ENCODE data around the gene CP. TPM values are rescaled to one million over a fixed set of nuclear protein-coding genes. Genes with fewer than 3 reads are reported as not detected.

Gene CP
- total and polyA plus RNA-seq, 2 of the 13 experiments (the other 11 are each of a cell fraction or from before 2014, with no cell fraction given), result 42.6 to 789 TPM

- TF ChIP-seq DNMT3B (CRISPR knock-in tag; conservative IDR thresholded peaks at IDR 0.05), result no peak
- peak; percentile 36; the same call in 1 of the 2 replicates for TF ChIP-seq ZNF770 (CRISPR knock-in tag; IDR thresholded peaks at IDR 0.05)
- peak; percentile 60; the same call in 1 of the 2 replicates for TF ChIP-seq TFDP1 (CRISPR knock-in tag; IDR thresholded peaks at IDR 0.05; ENCODE audit: borderline replicate concordance)
- no peak for TF ChIP-seq ZBTB2 (CRISPR knock-in tag; IDR thresholded peaks at IDR 0.05; ENCODE audit: low read depth)
- no peak for TF ChIP-seq ZSCAN30 (CRISPR knock-in tag; IDR thresholded peaks at IDR 0.05)
- TF ChIP-seq RNF219 (CRISPR knock-in tag; IDR thresholded peaks at IDR 0.05), result 0 out of 2 replicates have a peak, but pooled peaks have one; percentile 51
- no peak for TF ChIP-seq PRMT3 (CRISPR knock-in tag; IDR thresholded peaks at IDR 0.05; ENCODE audit: borderline replicate concordance, low read depth)
- TF ChIP-seq CENPBD1 (CRISPR knock-in tag; IDR thresholded peaks at IDR 0.05; ENCODE audit: borderline replicate concordance, low read depth), result no peak
- no peak for TF ChIP-seq ZNF597 (CRISPR knock-in tag; IDR thresholded peaks at IDR 0.05)
- peak; percentile 38 for TF ChIP-seq XRCC5 (optimal IDR thresholded peaks at IDR 0.05; ENCODE audit: low read length)
- no peak for TF ChIP-seq ZNF251 (CRISPR knock-in tag; IDR thresholded peaks at IDR 0.05)
- TF ChIP-seq RFXANK (CRISPR knock-in tag; IDR thresholded peaks at IDR 0.05), result peak; percentile 57; the same call in 1 of the 2 replicates
- peak; percentile 95 for TF ChIP-seq AFF4 (CRISPR knock-in tag; IDR thresholded peaks at IDR 0.05)
- peak; percentile 27; the same call in 1 of the 2 replicates for TF ChIP-seq PHF8 (CRISPR knock-in tag; IDR thresholded peaks at IDR 0.05)
Observed at GRCh38 chr3:149224736-149225594, 3.3 kb upstream of the CP start (continued).

Data from HepG2 (cell line).